WTC11 (cell line): ENCODE data around the gene NOTO. TPM values are rescaled to one million over a fixed set of nuclear protein-coding genes. Genes with fewer than 3 reads are reported as not detected.

ENCODE experiments used
- ATAC-seq: fragments of 200-7000 bp; cut with Tn5 transposase; 2 replicates; pipeline ENCODE4 v1.10.0; 2021; ENCODE audit warnings: mild to moderate bottlenecking, moderate library complexity
- CTCF ChIA-PET: fragments of 300-600 bp; sonication (Branson Sonifier 250); formaldehyde crosslinking; loops from one replicate; lab custom pipeline; 2021; ENCODE audit warnings: antibody characterized with exemption; lab: Charles Lee
- POLR2A ChIA-PET: fragments of 350-600 bp; sonication (Branson Sonifier 250); formaldehyde crosslinking; loops from one replicate; lab custom pipeline; 2021; ENCODE audit warnings: antibody characterized with exemption; lab: Charles Lee
- DNase-seq: peaks from one replicate; pipeline ENCODE4 v3.0.0; 2021; ENCODE audit warnings: low spot score
- H3K27ac Mint-ChIP-seq: 2 replicates; pipeline ENCODE4 v1.8.0; 2021; ENCODE audit warnings: mixed read lengths
- H3K27me3 Mint-ChIP-seq: 2 replicates; pipeline ENCODE4 v1.8.0; 2021; ENCODE audit warnings: low read depth, mild to moderate bottlenecking, moderate library complexity, mixed read lengths
- H3K36me3 Mint-ChIP-seq: 2 replicates; pipeline ENCODE4 v1.8.0; 2021; ENCODE audit warnings: mixed read lengths
- H3K4me1 Mint-ChIP-seq: 2 replicates; pipeline ENCODE4 v1.8.0; 2022; ENCODE audit warnings: mixed read lengths
- H3K4me3 Mint-ChIP-seq: 2 replicates; pipeline ENCODE4 v1.8.0; 2021; ENCODE audit warnings: mild to moderate bottlenecking, moderate library complexity, mixed read lengths
- H3K9me3 Mint-ChIP-seq: 2 replicates; pipeline ENCODE4 v1.8.0; 2021; ENCODE audit warnings: mixed read lengths
- CDX4 ChIP-seq: fragments of 250-450 bp; sonication (Bioruptor Pico); IDR thresholded peaks from 2 replicates; pipeline ENCODE4 v1.9.0; 2021; ENCODE audit warnings: moderate library complexity, mild to moderate bottlenecking, inconsistent platforms, borderline replicate concordance
- E2F4 ChIP-seq: sonication (generic); formaldehyde crosslinking; IDR thresholded peaks from 2 replicates; pipeline ENCODE4 v1.8.1; 2022; ENCODE audit warnings: low read depth, mild to moderate bottlenecking, moderate library complexity, missing genetic modification reagents, borderline replicate concordance
- FOXK1 ChIP-seq: sonication (generic); formaldehyde crosslinking; IDR thresholded peaks from 2 replicates; pipeline ENCODE4 v1.8.0; 2022; ENCODE audit warnings: mild to moderate bottlenecking, moderate library complexity, missing genetic modification reagents
- KAT7 ChIP-seq: sonication (generic); formaldehyde crosslinking; IDR thresholded peaks from 2 replicates; pipeline ENCODE4 v1.8.1; 2023; ENCODE audit warnings: missing genetic modification reagents, mild to moderate bottlenecking, borderline replicate concordance
- NFATC4 ChIP-seq: fragments of 250-450 bp; sonication (Bioruptor Pico); IDR thresholded peaks from 2 replicates; pipeline ENCODE4 v1.9.0; 2021; ENCODE audit warnings: mild to moderate bottlenecking
- OVOL2 ChIP-seq: fragments of 250-450 bp; sonication (Bioruptor Pico); IDR thresholded peaks from 2 replicates; pipeline ENCODE4 v1.9.0; 2021; ENCODE audit warnings: mild to moderate bottlenecking, borderline replicate concordance
- STAT6 ChIP-seq: sonication (generic); formaldehyde crosslinking; conservative IDR thresholded peaks from 2 replicates; pipeline ENCODE4 v1.8.1; 2023; ENCODE audit warnings: mild to moderate bottlenecking, low read depth, missing genetic modification reagents, moderate library complexity
- ZNF138 ChIP-seq: sonication (generic); formaldehyde crosslinking; conservative IDR thresholded peaks from 2 replicates; pipeline ENCODE4 v1.8.1; 2022; ENCODE audit warnings: mild to moderate bottlenecking, moderate library complexity, missing genetic modification reagents
- ZNF232 ChIP-seq: sonication (generic); formaldehyde crosslinking; IDR thresholded peaks from 2 replicates; pipeline ENCODE4 v1.8.0; 2022; ENCODE audit warnings: mild to moderate bottlenecking, missing genetic modification reagents
- ZNF263 ChIP-seq: sonication (generic); formaldehyde crosslinking; IDR thresholded peaks from 2 replicates; pipeline ENCODE4 v1.8.1; 2022; ENCODE audit warnings: low read depth, mild to moderate bottlenecking, moderate library complexity, missing genetic modification reagents
- ZNF416 ChIP-seq: fragments of 250-450 bp; sonication (Bioruptor Pico); IDR thresholded peaks from 2 replicates; pipeline ENCODE4 v1.9.0; 2021; ENCODE audit warnings: mild to moderate bottlenecking, inconsistent platforms
- total RNA-seq: library from RNA; stranded (reverse); gene quantifications from 3 replicates; pipeline ENCODE4 v1.2.3, GENCODE V29; 2021
- TF ChIP-seq, protein P1 (sequence below): sonication (generic); formaldehyde crosslinking; IDR thresholded peaks from 2 replicates; pipeline ENCODE4 v1.8.0; 2022; ENCODE audit warnings: mild to moderate bottlenecking, missing genetic modification reagents
- TF ChIP-seq, protein P2 (sequence below): sonication (generic); formaldehyde crosslinking; IDR thresholded peaks from 2 replicates; pipeline ENCODE4 v1.8.0; 2022; ENCODE audit warnings: mild to moderate bottlenecking, missing genetic modification reagents
- TF ChIP-seq, protein P3 (sequence below): sonication (generic); formaldehyde crosslinking; IDR thresholded peaks from 2 replicates; pipeline ENCODE4 v1.8.0; 2022; ENCODE audit warnings: mild to moderate bottlenecking, missing genetic modification reagents
- TF ChIP-seq, protein P4 (sequence below): fragments of 250-450 bp; sonication (Bioruptor Pico); IDR thresholded peaks from 2 replicates; pipeline ENCODE4 v1.9.0; 2021; ENCODE audit warnings: mild to moderate bottlenecking, borderline replicate concordance

NOTO gene
- total RNA-seq, 1 experiment from 2014 or later = 0.15 TPM

DNA sequence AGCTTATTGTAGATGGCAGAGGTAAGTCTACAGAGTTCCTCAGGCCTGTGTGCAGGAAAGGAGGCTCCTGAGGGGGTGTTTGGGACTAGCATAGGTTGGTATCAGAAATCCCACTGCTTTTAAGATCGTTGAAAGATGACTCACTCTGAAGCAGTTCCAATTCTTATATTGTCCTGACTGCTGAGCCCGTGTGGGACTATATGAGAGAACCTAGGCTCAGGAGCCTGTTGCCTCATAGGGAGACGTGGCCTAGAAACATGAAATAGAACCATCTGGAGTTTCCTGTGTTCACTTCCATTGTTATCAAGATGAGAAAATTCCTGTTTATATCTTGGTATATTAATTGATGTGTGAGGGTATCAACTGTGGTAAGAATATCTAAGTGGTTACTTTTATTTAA lies 37.4 kb downstream of the NOTO start (continued):
- TF ChIP-seq KAT7 (CRISPR knock-in tag) = no peak
- TF ChIP-seq, protein P1, sequence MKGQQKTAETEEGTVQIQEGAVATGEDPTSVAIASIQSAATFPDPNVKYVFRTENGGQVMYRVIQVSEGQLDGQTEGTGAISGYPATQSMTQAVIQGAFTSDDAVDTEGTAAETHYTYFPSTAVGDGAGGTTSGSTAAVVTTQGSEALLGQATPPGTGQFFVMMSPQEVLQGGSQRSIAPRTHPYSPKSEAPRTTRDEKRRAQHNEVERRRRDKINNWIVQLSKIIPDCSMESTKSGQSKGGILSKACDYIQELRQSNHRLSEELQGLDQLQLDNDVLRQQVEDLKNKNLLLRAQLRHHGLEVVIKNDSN = no peak
- TF ChIP-seq, all 79 proteins: peak for 0

DNA sequence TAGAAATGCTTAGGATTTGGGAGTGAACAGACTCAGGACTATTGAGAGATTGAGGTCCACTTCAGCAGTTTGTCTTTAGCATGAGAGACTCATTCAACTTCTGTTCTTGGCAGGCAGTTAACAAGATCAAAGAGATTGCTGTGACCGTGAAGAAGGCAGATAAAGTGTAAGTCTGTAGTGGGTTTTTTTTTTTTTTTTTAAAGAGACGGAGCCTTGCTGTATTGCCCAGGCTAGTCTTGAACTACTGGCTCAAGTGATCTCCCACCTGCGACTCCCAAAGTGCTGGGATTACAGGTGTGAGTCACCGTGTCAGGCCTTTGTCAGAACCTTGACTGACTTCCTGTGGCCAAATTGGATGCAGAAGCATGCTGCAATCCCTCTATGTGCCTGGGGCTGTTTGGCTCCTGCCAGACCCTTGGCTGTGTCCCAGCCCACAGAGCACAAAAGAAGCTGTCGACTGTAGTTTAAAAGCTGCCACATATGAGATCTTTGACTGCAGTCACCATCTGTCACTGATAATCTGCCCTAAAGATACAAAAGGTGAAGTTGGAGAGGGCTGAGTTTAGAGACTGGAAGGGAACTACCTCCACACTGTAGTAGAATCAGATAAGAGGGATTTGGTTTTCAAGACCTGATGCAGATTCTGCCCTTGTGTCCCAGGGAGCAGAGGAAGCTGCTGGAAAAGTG lies 41.7 kb downstream of the NOTO start:
- CTCF ChIA-PET = no interaction called here
- Mint-ChIP-seq H3K4me3 (no peak overlapping the region), H3K4me1 (no peaks in the 10 kb centered on the region), H3K9me3 (no peaks in the 10 kb centered on the region), H3K36me3 (peaks cover 87% of the 10 kb centered on the region), H3K27ac (no peak overlapping the region), H3K27me3 (no peaks in the 10 kb centered on the region)
- TF ChIP-seq CDX4 (CRISPR knock-in tag) (no peak), STAT6 (no peak), ZNF416 (CRISPR knock-in tag) (no peak), NFATC4 (CRISPR knock-in tag) (no peak), E2F4 (CRISPR knock-in tag) (no peak), FOXK1 (CRISPR knock-in tag) (no peak), ZNF138 (CRISPR knock-in tag) (no peak), ZNF232 (CRISPR knock-in tag) (no peak), ZNF263 (no peak), OVOL2 (CRISPR knock-in tag) (no peak)
- TF ChIP-seq, protein P2, sequence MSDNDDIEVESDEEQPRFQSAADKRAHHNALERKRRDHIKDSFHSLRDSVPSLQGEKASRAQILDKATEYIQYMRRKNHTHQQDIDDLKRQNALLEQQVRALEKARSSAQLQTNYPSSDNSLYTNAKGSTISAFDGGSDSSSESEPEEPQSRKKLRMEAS = no peak
- TF ChIP-seq, protein P3, sequence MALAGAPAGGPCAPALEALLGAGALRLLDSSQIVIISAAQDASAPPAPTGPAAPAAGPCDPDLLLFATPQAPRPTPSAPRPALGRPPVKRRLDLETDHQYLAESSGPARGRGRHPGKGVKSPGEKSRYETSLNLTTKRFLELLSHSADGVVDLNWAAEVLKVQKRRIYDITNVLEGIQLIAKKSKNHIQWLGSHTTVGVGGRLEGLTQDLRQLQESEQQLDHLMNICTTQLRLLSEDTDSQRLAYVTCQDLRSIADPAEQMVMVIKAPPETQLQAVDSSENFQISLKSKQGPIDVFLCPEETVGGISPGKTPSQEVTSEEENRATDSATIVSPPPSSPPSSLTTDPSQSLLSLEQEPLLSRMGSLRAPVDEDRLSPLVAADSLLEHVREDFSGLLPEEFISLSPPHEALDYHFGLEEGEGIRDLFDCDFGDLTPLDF (CRISPR knock-in tag) = no peak
- TF ChIP-seq, protein P4, sequence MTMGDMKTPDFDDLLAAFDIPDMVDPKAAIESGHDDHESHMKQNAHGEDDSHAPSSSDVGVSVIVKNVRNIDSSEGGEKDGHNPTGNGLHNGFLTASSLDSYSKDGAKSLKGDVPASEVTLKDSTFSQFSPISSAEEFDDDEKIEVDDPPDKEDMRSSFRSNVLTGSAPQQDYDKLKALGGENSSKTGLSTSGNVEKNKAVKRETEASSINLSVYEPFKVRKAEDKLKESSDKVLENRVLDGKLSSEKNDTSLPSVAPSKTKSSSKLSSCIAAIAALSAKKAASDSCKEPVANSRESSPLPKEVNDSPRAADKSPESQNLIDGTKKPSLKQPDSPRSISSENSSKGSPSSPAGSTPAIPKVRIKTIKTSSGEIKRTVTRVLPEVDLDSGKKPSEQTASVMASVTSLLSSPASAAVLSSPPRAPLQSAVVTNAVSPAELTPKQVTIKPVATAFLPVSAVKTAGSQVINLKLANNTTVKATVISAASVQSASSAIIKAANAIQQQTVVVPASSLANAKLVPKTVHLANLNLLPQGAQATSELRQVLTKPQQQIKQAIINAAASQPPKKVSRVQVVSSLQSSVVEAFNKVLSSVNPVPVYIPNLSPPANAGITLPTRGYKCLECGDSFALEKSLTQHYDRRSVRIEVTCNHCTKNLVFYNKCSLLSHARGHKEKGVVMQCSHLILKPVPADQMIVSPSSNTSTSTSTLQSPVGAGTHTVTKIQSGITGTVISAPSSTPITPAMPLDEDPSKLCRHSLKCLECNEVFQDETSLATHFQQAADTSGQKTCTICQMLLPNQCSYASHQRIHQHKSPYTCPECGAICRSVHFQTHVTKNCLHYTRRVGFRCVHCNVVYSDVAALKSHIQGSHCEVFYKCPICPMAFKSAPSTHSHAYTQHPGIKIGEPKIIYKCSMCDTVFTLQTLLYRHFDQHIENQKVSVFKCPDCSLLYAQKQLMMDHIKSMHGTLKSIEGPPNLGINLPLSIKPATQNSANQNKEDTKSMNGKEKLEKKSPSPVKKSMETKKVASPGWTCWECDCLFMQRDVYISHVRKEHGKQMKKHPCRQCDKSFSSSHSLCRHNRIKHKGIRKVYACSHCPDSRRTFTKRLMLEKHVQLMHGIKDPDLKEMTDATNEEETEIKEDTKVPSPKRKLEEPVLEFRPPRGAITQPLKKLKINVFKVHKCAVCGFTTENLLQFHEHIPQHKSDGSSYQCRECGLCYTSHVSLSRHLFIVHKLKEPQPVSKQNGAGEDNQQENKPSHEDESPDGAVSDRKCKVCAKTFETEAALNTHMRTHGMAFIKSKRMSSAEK (CRISPR knock-in tag) = no peak
- no peak for ATAC-seq
- no peak for DNase-seq
- POLR2A ChIA-PET = no interaction called here
